HEK293T (cell line): ENCODE measurements around the gene CNN3.

Source experiments
- ARNT ChIP-seq: fragments of 450-650 bp; IDR thresholded peaks from 2 replicates; pipeline ENCODE4 v1.6.1; 2017; ENCODE audit warnings: mild to moderate bottlenecking
- ELF4 ChIP-seq: fragments of 450-650 bp; IDR thresholded peaks from 2 replicates; pipeline ENCODE4 v1.6.1; 2017; ENCODE audit warnings: antibody characterized with exemption
- FOXM1 ChIP-seq: fragments of 450-650 bp; IDR thresholded peaks from 2 replicates; pipeline ENCODE4 v1.6.1; 2017; ENCODE audit warnings: mild to moderate bottlenecking, borderline replicate concordance
- HDGF ChIP-seq: fragments of 450-650 bp; IDR thresholded peaks from 2 replicates; pipeline ENCODE4 v1.6.1; 2017; ENCODE audit warnings: antibody characterized with exemption, borderline replicate concordance
- SP1 ChIP-seq: fragments of 450-650 bp; IDR thresholded peaks from 2 replicates; pipeline ENCODE4 v1.6.1; 2017

GRCh38 chr1:94969137-94969536 lies 42.2 kb upstream of the CNN3 start:
- no peak for TF ChIP-seq SP1
- TF ChIP-seq ARNT, result no peak
- TF ChIP-seq ELF4, result no peak
- no peak for TF ChIP-seq FOXM1
- no peak for TF ChIP-seq HDGF
